Mucosa of gallbladder (tissue), 1 donor: ENCODE measurements around the gene CFAP77. TPM values are rescaled to one million over a fixed set of nuclear protein-coding genes. Genes with fewer than 3 reads are reported as not detected.
A peak's percentile ranks its signal among the peaks of the same experiment; 100 is the strongest.

Source experiments
- DNase-seq: peaks from one replicate; pipeline ENCODE4 v3.0.0-alpha.2; 2020; ENCODE audit warnings: low spot score
- total RNA-seq: library from RNA; stranded (reverse); gene quantifications from one replicate; pipeline ENCODE4 v1.2.1, GENCODE V29; 2021
- donor health status: DM: no; HTN: no; CAD: no.

CFAP77 gene
- total RNA-seq, 1 donor from 2014 or later, result not detected

DNA sequence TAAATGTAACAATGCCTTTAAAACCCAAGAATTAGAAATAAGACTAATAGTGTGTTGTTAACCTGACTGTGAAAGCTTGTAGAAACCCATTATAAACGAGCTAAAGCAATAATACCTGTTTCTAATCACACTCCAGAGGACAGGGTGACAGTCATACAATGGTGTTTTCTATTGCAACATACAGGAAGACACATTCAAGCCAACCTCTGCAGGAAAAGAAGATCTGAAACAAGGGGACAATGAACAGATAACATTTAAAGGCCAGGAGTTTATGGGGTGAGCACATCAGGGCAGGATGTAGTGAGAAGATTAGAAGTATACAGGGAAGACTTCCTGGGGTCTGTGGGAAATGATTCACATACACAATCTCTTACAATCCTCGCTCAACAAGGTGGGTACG lies 186.2 kb downstream of the CFAP77 start:
- DNase-seq, result no peak

DNA sequence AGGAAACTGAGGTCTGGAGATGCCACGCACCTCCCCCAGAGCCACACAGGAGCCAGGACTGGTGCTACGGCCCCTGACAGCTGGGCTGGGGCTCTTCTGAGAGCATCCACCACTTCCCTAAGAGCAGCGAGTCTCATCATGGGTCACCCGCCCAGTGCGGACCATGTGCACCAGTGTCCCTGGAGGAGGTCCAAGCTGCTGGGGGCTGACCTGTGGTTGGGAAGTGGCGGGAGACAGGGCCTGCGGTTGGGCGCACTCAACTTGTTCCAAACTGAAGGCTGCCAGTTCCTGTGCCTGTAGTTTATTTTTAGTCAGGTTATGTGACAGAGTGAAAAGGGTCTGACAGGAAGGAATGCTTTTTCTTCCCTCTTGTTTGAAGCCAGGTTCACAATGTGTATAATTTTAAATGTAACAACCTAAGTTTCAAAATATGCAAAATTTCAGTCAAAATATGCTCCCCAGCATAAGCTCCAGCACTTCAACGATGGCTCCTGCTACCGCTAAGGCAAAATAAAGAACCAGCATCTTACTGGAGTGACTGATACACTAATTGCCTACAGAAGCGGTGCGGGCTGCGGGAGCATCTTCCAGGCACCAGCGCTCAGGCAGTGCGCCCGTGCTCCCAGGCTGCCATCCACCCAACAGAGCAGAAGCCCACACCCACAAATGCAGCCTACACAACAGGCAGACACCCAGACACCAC lies 187.2 kb downstream of the CFAP77 start:
- peak; percentile 42 for DNase-seq

DNA sequence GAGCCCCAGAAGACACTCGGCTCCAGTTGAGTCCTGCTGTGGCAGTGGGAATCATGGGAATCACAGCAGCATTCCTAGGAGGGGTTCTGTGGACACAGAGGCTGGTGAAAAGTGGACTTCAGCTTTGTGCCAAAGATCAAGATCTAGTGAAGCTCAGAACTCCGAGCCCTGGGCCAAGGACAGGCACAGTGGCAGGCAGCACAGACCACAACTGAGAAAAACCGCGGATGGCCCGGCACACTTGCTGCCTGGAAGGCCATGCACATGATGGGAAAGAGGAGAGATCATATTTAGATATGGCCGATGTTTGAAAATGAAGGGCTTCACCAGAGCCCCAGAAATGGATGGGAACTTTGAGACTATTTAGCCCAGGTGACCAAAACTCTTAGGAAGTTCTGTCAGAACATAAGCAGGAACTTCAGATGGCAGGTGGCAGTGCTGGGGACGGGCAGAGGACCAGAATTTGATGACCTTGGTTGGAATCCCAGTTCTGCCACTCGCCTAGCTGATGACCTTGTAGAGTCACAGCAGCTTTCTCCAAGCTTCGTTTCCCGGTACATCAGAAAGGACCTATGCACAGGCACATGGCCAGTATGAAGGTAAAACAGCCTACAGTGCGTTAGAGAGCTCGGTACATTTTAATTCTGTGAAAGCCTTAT lies 190.4 kb downstream of the CFAP77 start:
- no peak for DNase-seq

DNA sequence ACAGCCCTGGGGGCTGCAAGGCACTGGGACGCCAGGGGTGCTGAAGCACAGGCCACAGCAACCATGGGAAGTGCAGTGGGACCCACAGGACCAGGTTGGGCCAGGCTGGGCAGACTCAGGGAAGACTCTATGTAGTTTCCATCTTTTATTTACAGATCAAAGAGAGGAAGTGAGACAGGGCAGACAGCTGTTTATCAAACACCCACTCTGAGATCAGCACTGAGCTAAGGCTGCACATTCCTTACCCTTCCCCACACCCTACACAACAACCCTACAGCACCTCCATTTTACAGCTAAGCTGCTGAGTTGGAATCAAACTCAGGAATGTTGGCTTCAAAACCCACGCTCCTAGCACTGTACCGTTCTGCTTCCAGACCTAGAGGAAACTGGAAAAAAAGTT lies 192.2 kb downstream of the CFAP77 start:
- no peak for DNase-seq

DNA sequence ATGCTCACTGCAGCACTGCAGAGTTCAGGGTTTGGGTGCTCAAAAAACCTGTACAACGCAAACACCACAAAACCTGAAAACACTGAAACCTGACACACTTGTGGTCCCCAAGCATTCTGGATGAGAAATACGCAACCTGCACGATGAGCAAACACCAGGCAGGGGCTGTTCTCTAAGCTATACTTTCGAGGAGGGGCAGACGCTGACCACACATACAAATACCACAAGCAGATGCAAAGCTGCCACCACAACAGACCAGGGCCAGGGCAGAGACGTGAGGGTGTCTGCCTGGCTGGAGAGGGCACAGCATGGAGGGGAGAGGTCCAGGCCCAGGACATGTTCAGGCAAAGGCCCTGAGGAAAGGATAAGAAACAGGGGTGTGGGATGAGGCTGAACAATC lies 195.4 kb downstream of the CFAP77 start:
- DNase-seq, result no peak

DNA sequence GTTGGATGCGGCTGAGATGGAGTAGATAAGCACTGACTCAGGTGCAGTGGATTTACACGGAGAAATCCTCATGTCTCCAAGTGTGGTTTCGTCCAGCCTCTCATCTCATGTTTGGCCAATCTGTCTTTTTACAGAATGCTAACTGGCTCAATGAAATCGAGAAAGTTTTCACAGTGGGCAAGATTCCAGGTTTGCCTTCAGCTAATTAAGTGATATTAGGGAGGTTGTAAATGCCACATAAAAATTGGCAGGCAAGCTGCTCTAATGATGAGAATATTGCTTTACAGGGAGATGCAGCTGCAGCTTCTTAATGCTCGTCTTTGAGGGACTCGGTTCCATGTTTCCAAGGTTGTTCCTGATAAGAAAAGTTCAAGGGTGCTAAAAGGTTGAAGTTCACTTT lies 196.1 kb downstream of the CFAP77 start:
- no peak for DNase-seq

DNA sequence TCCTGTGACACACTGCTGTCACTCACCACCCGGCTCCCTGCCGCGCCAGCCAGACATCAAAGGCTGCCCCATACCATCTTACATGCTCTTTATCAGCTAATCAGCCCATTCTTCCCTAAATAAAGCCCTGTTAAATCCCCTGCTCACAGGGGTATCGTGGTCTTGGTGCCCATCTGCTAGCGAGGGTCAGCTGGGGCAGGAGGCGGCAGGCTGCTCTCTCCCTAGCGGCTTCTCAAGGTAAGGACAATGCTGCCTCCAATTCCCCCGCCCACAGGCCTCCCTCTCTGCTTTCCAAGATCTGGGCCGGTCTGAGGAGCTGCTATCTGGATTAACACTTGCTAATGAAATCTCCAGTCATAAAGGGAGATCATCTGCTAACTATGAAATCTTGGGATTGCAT lies 199.2 kb downstream of the CFAP77 start:
- no peak for DNase-seq

DNA sequence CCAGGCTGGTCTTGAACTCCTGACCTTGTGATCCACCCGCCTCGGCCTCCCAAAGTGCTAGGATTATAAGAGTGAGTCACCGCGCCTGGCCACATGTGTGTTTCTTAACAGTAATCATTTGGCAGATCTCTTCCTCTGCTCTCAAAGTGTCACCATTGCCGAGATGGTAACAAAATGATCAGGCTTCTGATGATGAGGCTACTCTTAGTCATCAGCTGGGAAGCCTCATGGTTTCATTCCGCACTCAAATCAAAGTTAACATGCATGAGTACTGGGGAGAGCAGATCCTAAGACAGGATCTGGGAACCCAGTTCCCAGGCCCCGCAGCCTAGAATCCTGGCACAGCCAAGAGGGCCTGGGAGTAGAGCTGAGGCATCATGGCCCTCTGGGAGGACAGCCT lies 199.8 kb downstream of the CFAP77 start:
- DNase-seq, result no peak

DNA sequence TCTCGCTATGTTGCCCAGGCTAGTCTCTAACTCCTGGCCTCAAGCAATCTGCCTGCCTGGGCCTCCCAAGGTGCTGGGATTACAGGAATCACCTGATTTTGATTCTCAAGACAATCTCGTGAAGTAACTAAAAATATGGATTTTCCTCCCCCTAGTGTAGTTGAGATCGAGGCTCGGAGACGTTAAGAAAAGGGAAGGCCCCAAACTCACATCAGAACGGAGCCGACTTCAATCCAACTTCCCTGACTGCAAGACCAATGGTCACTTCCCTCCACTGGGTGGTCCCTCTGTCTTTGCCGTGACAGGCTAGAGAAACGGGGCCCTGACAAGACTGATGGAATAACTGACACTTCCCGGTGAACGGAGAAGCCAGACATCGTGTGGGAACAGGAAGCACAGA lies 200.7 kb downstream of the CFAP77 start:
- DNase-seq, result no peak

DNA sequence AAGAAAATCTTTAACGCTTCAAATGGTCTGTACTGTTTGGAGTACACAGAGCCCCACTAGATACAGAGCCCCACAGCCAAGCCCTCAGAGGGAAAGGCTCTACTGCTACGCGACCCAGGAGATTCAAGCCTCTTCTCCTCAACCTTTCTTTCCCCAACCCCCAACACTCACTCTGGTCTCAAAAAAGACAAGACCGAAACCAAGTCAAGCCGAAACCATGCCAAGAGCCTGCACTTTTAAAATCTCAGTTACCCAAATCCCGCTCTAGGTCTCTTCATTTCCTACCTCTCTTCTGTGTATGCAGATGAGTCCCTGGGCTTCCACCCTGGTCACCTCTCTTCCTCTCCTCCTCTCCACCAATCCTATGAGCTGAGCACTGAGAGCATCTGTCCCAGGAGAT lies 204.3 kb downstream of the CFAP77 start:
- no peak for DNase-seq

DNA sequence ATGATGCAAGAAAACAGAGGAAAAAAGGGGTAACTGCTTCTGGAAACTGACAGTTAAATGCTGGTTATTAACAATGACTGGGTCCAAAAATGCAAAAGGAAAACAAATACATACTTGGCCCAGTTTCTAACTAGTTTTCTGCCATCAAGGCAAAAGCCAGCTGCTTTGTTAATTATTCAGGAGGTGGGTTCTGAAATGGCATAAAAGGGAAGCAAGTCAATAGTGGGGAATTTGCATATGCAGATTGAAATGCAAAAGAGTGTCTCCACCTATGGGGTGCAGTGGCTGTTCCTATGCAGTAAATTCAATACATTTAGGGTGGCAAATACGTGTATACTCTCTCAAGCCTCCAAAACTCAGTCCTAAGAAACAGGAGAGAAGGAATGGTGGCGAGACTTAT lies 205.8 kb downstream of the CFAP77 start:
- DNase-seq, result no peak

DNA sequence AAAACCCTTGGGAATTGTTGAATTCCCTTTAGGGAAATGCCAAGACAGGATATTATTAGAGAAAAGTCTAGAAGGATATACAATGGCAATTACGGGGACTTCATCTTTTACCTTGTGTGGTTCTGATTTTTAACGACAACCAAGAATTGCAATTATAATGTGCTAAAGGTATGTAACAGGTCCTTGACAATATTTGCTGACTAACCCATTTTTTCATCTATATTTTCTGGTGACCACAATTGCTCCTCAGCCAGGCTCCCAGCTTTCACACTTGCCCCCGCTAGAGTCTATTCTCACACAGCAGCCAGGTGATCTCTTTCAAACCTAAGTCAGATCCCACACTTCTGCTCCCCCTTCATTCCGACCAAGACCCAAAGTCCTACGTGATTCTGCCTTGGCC lies 206.7 kb downstream of the CFAP77 start:
- no peak for DNase-seq

DNA sequence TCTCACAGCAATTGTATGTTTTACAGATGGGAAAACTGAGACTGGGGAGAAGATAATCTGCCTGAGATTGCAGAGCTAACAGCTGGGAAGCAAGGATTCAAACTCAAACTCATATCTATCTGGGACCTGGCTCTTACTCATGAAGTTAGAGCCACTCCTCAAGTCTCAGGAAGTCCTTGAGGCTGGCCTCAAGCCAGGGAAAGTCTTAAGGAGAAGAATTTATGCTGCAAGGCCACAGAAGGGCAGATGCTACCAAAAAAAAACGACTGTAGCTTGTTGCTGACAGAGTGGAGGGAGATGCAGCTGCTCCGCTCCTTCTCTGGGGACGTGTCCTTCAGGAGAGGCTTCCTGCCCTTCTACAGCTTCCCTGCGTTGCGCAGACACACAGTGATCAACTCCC lies 212.1 kb downstream of the CFAP77 start:
- no peak for DNase-seq

Other genes with a start within 250 kb of the CFAP77 start
- 3.5 TPM for gene NTNG2, start 248.2 kb upstream of the CFAP77 start, total RNA-seq
- gene SETX, start 55.2 kb upstream of the CFAP77 start, total RNA-seq, result 43.1 TPM
- 12.5 TPM for gene TTF1, start 3.4 kb upstream of the CFAP77 start, total RNA-seq
- not detected for gene BARHL1, start 172.4 kb downstream of the CFAP77 start, total RNA-seq